Forelimb muscle (tissue), 1 donor: Measurements from ENCODE around the gene EXOSC6. TPM values are rescaled to one million over a fixed set of nuclear protein-coding genes. Genes with fewer than 3 reads are reported as not detected.
"Not testable (repeated sequence)": the region's sequence is repeated elsewhere in the genome, so short reads cannot be mapped to it uniquely, and the experiment has no call there.

Source experiments
- DNase-seq: peaks from one replicate; pipeline ENCODE4 v3.0.0-alpha.2; 2013; ENCODE audit warnings: low read depth
- polyA plus RNA-seq: library from polyadenylated mRNA; unstranded; fragments of 120-200 nt; gene quantifications from one replicate; pipeline ENCODE4 v1.2.1, GENCODE V29; 2013; ENCODE audit not compliant: insufficient read length

The EXOSC6 gene
- polyA plus RNA-seq, 1 donor, result 14.2 TPM

- DNase-seq, result no peak
Measured at GRCh38 chr16:70254965-70255286, 3.2 kb upstream of the EXOSC6 start.

- no peak for DNase-seq
Measured at GRCh38 chr16:70254180-70254964, 2.6 kb upstream of the EXOSC6 start.

- no peak for DNase-seq
Measured at GRCh38 chr16:70253291-70254106, 1.8 kb upstream of the EXOSC6 start.

- no peak for DNase-seq
Measured at GRCh38 chr16:70252355-70252988, 732 bp upstream of the EXOSC6 start.

DNA sequence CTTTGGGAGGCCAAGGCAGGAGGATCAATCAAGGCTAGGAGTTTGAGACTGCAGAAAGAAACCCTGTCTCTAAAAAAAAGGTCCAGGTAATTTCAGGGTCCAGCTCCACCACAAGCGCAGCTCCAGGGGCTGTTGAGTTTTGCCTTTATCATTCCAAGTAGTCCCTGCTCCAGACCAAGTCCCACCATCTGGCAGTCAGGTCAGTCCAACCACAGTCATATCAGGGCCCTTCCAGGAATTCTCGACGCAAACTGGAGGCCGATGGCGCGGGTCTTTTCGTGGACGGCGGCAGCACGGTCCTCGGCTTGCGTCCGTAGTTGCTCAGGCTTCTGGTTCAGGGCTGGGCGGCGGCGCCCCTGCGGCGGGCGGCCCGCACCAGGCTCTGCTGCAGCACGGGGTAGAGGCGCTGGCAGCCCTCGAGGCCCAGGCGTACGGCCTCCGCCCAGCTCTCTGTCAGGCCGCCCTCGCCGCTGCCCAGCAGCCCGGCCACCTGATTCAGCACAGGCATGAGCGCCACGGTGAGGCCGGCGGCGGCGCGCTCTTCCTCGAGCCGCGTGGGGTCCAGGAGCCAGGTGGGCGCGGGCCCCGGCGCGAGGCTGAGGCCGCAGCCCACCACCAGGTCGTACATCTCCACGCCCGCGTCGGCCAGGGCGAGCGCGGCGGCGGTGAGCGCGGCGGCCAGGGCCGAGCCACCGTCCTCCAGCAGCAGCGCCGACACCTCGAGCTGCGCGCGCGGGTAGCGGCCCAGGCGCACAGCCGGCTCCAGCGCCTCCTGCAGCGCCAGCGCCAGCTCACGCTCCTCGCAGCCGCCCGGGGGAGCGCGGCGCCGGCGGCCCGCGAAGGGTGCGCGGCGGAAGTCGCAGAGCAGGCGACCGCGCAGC is 752 bp downstream of the EXOSC6 start:
- no peak for DNase-seq

- DNase-seq, result not testable (repeated sequence)
Measured at GRCh38 chr16:70249697-70250096, 2.0 kb downstream of the EXOSC6 start.

DNA sequence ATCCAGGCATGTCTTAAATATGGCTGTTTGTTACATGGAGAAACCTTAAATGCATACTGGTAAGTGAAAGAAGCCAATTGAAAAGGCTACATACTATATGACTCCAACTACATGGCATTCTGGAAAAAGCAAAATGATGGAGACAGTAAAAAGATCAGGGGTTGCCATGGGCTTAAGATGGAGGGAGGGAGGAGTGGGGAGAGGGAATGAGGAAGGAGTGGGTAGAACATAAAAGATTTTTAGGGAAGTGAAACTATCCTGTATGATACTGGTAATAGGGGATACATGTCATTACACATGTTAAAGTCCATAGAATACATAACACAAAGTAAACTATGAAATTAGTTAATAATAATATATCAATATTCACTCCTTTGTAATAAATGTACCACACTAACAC is 13.0 kb downstream of the EXOSC6 start:
- DNase-seq, result not testable (repeated sequence)

DNA sequence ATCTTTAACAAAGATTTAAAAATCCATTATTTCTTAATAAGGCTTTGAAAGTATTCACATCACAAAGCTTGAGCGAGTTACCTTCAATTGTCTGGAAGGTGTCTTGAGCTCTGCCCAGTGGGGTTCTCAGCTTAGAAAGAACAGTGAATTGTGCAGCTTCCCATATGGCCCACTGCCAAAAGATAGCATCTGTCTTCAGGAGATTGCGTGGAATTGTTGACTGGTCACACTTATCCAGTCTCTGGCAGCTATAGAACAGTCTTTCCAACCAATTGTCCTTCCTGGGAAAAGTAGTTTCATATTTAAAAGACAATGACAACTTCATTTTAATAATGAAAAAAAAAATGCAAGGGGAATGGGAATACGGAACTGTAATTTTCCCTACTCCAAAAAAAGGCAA is 19.9 kb downstream of the EXOSC6 start:
- DNase-seq, result not testable (repeated sequence)

DNA sequence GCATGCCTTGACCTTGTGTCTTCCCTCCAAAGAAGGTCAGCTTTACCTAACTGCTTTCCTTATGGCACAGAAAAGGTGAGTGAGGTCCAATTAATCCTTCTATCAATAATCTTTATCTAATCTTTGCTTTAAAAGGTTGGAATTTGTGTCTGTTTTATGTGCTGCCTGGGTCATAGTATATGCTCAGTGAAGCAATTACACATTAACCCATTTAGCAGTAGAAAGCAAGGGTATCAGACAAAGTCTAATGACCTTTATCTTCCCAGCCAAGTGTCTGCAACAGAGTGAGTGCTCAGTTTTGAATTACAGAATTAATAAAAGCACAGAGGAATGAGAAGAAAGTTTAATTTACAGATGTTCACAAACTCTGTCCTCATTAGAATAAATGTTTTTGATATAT is 25.7 kb downstream of the EXOSC6 start:
- not testable (repeated sequence) for DNase-seq

DNA sequence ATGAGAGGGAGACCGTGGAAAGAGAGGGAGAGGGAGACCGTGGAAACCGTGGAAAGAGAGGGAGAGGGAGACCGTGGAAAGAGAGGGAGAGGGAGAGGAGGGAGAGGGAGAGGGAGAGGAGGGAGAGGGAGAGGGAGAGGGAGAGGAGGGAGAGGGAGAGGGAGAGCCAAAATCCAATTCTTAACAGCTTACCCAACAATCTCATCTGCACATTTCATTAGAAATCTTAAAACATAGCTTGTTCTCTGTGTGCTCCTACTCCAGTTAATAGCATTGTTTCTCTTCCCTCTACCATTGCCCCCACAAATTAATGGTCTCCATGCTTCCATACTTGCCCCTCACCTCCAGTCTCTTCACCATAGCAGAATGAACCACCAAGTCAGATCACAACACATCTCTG is 26.3 kb downstream of the EXOSC6 start:
- not testable (repeated sequence) for DNase-seq

GRCh38 chr16:70224645-70225044 is 27.1 kb downstream of the EXOSC6 start:
- not testable (repeated sequence) for DNase-seq

- DNase-seq, result not testable (repeated sequence)
Measured at GRCh38 chr16:70223971-70224513, 27.7 kb downstream of the EXOSC6 start.

GRCh38 chr16:70223216-70223615 is 28.5 kb downstream of the EXOSC6 start:
- DNase-seq, result not testable (repeated sequence)

DNA sequence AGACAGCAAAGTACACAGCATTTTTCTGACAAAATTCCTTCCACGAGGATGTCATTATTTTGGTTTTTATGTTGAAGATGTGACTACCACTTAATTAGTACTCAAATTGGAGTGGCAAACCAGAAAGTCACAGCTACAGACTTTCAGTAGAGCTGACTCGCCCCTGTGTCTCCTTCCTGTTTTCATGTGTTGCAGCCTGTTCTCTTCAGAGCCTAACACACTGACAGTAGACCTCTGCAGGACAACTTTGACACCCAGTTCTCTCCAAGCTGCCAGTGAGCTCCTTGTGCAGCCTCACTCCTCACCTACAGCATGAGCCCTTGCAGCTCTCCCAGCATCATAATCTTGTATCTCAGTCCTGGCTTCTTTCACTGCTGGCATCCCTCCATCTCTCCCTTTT is 29.2 kb downstream of the EXOSC6 start:
- DNase-seq, result not testable (repeated sequence)

- not testable (repeated sequence) for DNase-seq
Measured at GRCh38 chr16:70218586-70218985, 33.2 kb downstream of the EXOSC6 start.

DNA sequence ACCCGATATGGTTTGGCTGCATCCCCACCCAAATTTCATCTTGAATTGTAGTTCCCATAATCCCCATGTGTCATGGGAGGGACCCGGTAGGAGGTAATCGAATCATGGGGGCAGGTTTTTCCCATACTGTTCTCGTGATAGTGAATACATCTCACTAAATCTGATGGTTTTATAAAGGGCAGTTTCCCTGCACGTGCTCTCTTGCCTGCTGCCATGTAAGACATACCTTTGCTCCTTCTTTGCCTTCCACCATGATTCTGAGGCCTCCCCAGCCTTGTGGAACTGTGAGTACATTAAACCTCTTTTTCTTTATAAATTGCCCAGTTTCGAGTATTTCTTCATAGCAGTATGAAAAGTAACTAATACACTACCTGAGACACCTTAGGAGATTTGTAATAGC is 45.4 kb downstream of the EXOSC6 start:
- not testable (repeated sequence) for DNase-seq

DNA sequence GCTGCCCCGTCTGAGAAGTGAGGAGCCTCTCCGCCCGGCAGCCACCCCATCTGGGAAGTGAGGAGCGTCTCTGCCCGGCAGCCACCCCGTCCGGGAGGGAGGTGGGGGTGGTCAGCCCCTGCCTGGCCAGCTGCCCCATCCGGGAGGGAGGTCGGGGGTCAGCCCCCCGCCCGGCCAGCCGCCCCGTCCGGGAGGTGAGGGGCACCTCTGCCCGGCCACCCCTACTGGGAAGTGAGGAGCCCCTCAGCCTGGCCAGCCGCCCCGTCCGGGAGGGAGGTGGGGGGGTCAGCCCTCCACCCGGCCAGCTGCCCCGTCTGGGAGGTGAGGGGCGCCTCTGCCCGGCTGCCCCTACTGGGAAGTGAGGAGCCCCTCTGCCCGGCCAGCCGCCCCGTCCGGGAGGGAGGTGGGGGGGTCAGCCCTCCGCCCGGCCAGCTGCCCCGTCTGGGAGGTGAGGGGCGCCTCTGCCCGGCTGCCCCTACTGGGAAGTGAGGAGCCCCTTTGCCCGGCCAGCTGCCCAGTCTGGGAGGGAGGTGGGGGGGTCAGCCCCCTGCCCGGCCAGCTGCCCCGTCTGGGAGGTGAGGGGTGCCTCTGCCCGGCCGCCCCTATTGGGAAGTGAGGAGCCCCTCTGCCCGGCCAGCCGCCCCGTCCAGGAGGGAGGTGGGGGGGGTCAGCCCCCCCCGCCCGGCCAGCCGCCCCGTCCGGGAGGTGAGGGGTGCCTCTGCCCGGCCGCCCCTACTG is 46.9 kb downstream of the EXOSC6 start:
- not testable (repeated sequence) for DNase-seq

DNA sequence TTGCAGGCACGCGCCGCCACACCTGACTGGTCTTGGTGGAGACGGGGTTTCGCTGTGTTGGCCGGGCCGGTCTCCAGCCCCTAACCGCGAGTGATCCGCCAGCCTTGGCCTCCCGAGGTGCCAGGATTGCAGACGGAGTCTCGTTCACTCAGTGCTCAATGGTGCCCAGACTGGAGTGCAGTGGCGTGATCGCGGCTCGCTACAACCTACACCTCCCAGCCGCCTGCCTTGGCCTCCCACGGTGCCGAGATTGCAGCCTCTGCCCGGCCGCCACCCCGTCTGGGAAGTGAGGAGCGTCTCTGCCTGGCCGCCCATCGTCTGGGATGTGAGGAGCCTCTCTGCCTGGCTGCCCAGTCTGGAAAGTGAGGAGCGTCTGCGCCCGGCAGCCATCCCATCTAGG is 47.7 kb downstream of the EXOSC6 start:
- not testable (repeated sequence) for DNase-seq

GRCh38 chr16:70203508-70203907 is 48.2 kb downstream of the EXOSC6 start:
- DNase-seq, result not testable (repeated sequence)

GRCh38 chr16:70200063-70200462 is 51.7 kb downstream of the EXOSC6 start:
- not testable (repeated sequence) for DNase-seq
